ENCODE results near the gene KIAA1614. TPM values are rescaled to one million over a fixed set of nuclear protein-coding genes. Genes with fewer than 3 reads are reported as not detected.

KIAA1614 gene
- polyA plus RNA-seq, 3 donors from 2014 or later: not detected

DNA sequence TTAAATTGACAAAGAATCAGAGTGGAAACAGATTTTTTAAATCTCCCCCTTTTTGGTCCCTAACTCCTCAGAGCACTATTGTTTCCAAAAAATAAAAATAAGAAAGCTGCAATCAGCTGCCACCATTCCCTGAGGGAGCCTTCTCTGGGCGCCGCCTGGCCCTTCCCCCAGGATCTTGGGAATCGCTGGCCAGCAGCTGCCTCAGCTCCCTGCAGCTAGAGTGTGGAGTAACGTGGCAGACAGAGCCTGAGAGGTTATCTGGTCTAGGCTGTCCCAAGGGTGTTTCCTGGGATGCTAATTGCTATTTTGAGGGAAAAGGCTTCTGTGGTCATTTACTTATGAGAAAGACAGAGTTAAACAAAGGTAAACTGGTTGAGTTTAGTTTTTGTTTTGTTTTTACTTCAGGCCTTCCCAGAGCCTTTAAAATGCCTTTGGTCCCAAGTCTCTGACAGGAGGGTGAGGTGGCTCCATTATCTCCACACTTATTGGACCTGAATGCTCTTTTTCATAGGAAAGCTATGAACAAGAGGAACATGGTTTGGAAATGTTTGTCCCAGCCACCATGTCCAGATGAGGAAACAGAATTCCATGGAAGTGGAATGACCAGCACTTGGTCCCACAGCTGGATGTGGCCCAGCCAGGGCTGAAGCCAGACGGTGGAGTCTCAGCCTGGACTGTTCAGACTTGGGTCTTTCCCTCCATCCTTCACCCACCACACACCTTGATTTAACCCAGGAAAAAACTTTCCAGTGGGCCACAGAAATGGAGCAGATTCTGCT, 14.1 kb upstream of the KIAA1614 start:
- peaks cover 0 to 5% of the 10 kb centered on the region in 2 donors for H3K4me1 Mint-ChIP-seq
- peaks cover 0 to 2% (median 0%) of the 10 kb centered on the region in 6 donors for H3K9me3 Mint-ChIP-seq
- no peak overlapping the region for H3K4me3 Mint-ChIP-seq
- DNase-seq: no peak
- peaks cover 0 to 3% (median 2%) of the 10 kb centered on the region in 3 donors for H3K27me3 Mint-ChIP-seq (ENCODE audit: low read depth in 3 of 3)
- no peak overlapping the region for H3K27ac Mint-ChIP-seq
- peaks cover 0 to 10% (median 4%) of the 10 kb centered on the region in 3 donors for H3K36me3 Mint-ChIP-seq

- H3K4me3 Mint-ChIP-seq: no peak overlapping the region
- peaks cover 0 to 3% (median 2%) of the 10 kb centered on the region in 3 donors for H3K27me3 Mint-ChIP-seq (ENCODE audit: low read depth in 3 of 3)
- H3K36me3 Mint-ChIP-seq: peaks cover 0 to 7% (median 4%) of the 10 kb centered on the region in 3 donors
- DNase-seq: no peak
- no peak overlapping the region for H3K27ac Mint-ChIP-seq
- peaks cover 0 to 2% (median 0%) of the 10 kb centered on the region in 6 donors for H3K9me3 Mint-ChIP-seq
- H3K4me1 Mint-ChIP-seq: no peaks in the 10 kb centered on the region
Measured at GRCh38 chr1:180899262-180899661, 13.4 kb upstream of the KIAA1614 start.

GRCh38 chr1:180901076-180901990, 11.4 kb upstream of the KIAA1614 start:
- no peaks in the 10 kb centered on the region for H3K36me3 Mint-ChIP-seq
- peaks cover 0 to 2% (median 1%) of the 10 kb centered on the region in 3 donors for H3K27me3 Mint-ChIP-seq (ENCODE audit: low read depth in 3 of 3)
- H3K4me3 Mint-ChIP-seq: no peak overlapping the region
- H3K27ac Mint-ChIP-seq: no peak overlapping the region
- no peaks in the 10 kb centered on the region for H3K4me1 Mint-ChIP-seq
- H3K9me3 Mint-ChIP-seq: no peaks in the 10 kb centered on the region
- DNase-seq: no peak

- Mint-ChIP-seq H3K4me1 (no peaks in the 10 kb centered on the region), H3K36me3 (no peaks in the 10 kb centered on the region), H3K27me3 (ENCODE audit: low read depth in 3 of 3) (peaks cover 0 to 3% (median 2%) of the 10 kb centered on the region in 3 donors), H3K9me3 (no peaks in the 10 kb centered on the region), H3K4me3 (no peak overlapping the region), H3K27ac (no peak overlapping the region)
- no peak for DNase-seq
Measured at GRCh38 chr1:180902541-180902940, 10.2 kb upstream of the KIAA1614 start.

DNA sequence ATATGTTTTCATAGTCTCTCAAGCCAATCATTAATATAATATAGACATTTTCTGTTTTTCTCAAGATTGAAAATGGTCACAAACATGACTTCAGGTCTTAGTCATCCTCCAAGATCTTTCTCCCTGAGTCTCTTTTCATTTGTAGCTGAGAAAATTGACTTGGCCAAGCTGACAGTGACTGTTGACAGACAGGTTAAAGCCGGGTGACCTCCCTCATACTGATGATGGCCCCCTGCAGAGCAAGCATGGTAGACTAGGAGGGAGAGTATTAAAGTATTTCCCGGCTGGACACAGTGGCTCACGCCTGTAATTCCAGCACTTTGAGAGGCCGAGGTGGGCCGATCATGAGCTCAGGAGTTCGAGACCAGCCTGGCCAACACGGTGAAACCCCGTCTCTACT, 6.8 kb upstream of the KIAA1614 start:
- Mint-ChIP-seq H3K27me3 (ENCODE audit: low read depth in 3 of 3) (peaks cover 0 to 12% (median 0%) of the 10 kb centered on the region in 3 donors), H3K4me3 (no peak overlapping the region), H3K9me3 (no peaks in the 10 kb centered on the region), H3K4me1 (peaks cover 1 to 9% of the 10 kb centered on the region in 2 donors), H3K27ac (no peak overlapping the region), H3K36me3 (no peaks in the 10 kb centered on the region)
- DNase-seq: no peak

- Mint-ChIP-seq H3K9me3 (no peaks in the 10 kb centered on the region), H3K4me3 (no peak overlapping the region), H3K36me3 (no peaks in the 10 kb centered on the region), H3K4me1 (peaks cover 1 to 11% of the 10 kb centered on the region in 2 donors), H3K27me3 (ENCODE audit: low read depth in 3 of 3) (peaks cover 0 to 15% (median 3%) of the 10 kb centered on the region in 3 donors), H3K27ac (no peak overlapping the region)
- DNase-seq: no peak
Measured at GRCh38 chr1:180906511-180906910, 6.2 kb upstream of the KIAA1614 start.

GRCh38 chr1:180907313-180908055, 5.2 kb upstream of the KIAA1614 start:
- Mint-ChIP-seq H3K4me3 (no peak overlapping the region), H3K27ac (no peak overlapping the region), H3K4me1 (peaks cover 1 to 15% of the 10 kb centered on the region in 2 donors), H3K27me3 (ENCODE audit: low read depth in 3 of 3) (peaks cover 1 to 20% (median 7%) of the 10 kb centered on the region in 3 donors), H3K9me3 (no peaks in the 10 kb centered on the region), H3K36me3 (no peaks in the 10 kb centered on the region)
- DNase-seq: no peak

- no peak overlapping the region for H3K27ac Mint-ChIP-seq
- H3K9me3 Mint-ChIP-seq: no peaks in the 10 kb centered on the region
- H3K4me3 Mint-ChIP-seq: no peak overlapping the region
- H3K36me3 Mint-ChIP-seq: no peaks in the 10 kb centered on the region
- DNase-seq: no peak
- H3K4me1 Mint-ChIP-seq: peaks cover 1 to 15% of the 10 kb centered on the region in 2 donors
- peaks cover 1 to 20% (median 7%) of the 10 kb centered on the region in 3 donors for H3K27me3 Mint-ChIP-seq (ENCODE audit: low read depth in 3 of 3)
Measured at GRCh38 chr1:180908074-180908765, 4.5 kb upstream of the KIAA1614 start.

GRCh38 chr1:180909005-180909414, 3.7 kb upstream of the KIAA1614 start:
- Mint-ChIP-seq H3K27me3 (ENCODE audit: low read depth in 3 of 3) (peaks cover 1 to 27% (median 7%) of the 10 kb centered on the region in 3 donors), H3K4me3 (no peak overlapping the region)

GRCh38 chr1:180909462-180909976, 3.2 kb upstream of the KIAA1614 start:
- H3K27me3 Mint-ChIP-seq (ENCODE audit: low read depth in 3 of 3): peaks cover 1 to 31% (median 7%) of the 10 kb centered on the region in 3 donors
- H3K9me3 Mint-ChIP-seq: no peaks in the 10 kb centered on the region
- H3K27ac Mint-ChIP-seq: no peak overlapping the region
- no peak overlapping the region for H3K4me3 Mint-ChIP-seq
- peaks cover 10 to 15% of the 10 kb centered on the region in 2 donors for H3K4me1 Mint-ChIP-seq
- peaks cover 0 to 5% (median 0%) of the 10 kb centered on the region in 3 donors for H3K36me3 Mint-ChIP-seq
- DNase-seq: no peak

More at GRCh38 chr1:180909005-180909414, 3.7 kb upstream of the KIAA1614 start:
- peaks cover 0 to 3% (median 0%) of the 10 kb centered on the region in 3 donors for H3K36me3 Mint-ChIP-seq
- no peaks in the 10 kb centered on the region for H3K9me3 Mint-ChIP-seq
- peaks cover 9 to 15% of the 10 kb centered on the region in 2 donors for H3K4me1 Mint-ChIP-seq
- no peak for DNase-seq
- no peak overlapping the region for H3K27ac Mint-ChIP-seq

DNA sequence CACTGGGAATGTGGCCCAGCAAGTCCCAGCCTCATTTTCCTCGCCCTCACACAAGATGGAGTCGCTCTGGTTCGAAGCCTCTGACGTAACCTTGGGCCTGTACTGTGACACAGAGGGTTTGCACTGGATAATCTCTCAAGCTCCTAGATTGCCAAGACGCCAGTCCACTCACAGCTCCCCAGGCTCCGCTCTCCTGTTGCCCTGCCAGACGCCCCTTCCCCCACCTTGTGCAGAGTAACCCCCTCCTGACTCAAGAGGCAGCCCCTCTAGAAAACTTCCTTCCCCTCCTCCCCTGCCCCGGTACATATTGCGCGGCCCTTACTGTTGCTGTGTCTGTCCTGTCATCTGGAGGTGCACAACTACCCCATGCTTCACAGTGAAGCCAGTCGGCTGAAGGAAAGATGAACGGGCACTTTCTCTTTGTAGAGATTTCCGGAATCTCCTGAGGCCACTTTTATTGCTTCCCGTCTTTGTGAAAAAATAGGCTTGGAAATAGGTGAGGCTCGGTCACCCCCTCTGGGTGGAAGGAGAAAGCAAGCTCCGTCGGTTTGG, 981 bp upstream of the KIAA1614 start:
- Mint-ChIP-seq H3K27ac (no peak overlapping the region), H3K27me3 (ENCODE audit: low read depth in 3 of 3) (peaks cover 1 to 34% (median 7%) of the 10 kb centered on the region in 3 donors), H3K4me1 (peaks cover 10 to 15% of the 10 kb centered on the region in 2 donors), H3K36me3 (peaks cover 0 to 5% (median 0%) of the 10 kb centered on the region in 3 donors), H3K4me3 (peak overlapping the region in 4 of 5 donors; percentile 9 to 29 (median 22)), H3K9me3 (no peaks in the 10 kb centered on the region)
- DNase-seq: no peak

GRCh38 chr1:180912211-180912800, 391 bp upstream of the KIAA1614 start:
- no peak for DNase-seq
- peaks cover 1 to 32% (median 7%) of the 10 kb centered on the region in 3 donors for H3K27me3 Mint-ChIP-seq (ENCODE audit: low read depth in 3 of 3)
- no peak overlapping the region for H3K27ac Mint-ChIP-seq
- peaks cover 10 to 15% of the 10 kb centered on the region in 2 donors for H3K4me1 Mint-ChIP-seq
- peak overlapping the region in 3 of 5 donors; percentile 9 to 23 (median 21) for H3K4me3 Mint-ChIP-seq
- H3K9me3 Mint-ChIP-seq: no peaks in the 10 kb centered on the region
- peaks cover 0 to 5% (median 0%) of the 10 kb centered on the region in 3 donors for H3K36me3 Mint-ChIP-seq
